Measurements from ENCODE around the gene CDC73. TPM values are rescaled to one million over a fixed set of nuclear protein-coding genes. Genes with fewer than 3 reads are reported as not detected.

Gene CDC73
- total and polyA plus RNA-seq, 2 donors (not counting 3 experiments of a cell fraction or from before 2014, with no cell fraction given), result 9.9 to 55.8 TPM

DNA sequence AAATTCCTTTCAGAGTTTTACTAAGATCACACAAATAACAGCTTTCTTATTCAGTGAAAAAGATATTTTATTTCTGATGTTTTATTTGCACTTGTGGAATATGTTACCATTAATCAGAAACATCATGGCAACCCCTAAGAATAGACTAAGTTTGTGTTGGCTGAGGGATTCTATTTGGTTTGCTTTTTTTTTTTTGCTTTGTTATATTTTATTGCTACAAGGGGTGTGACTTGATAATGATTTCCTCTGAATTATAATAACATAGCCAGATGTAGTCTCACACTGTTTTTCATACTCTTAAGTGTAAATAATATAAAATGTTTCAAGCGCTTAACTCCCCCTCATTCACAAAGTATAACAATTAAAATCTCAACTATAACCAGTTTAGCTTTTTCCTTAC lies 36.6 kb upstream of the CDC73 start:
- H3K27me3 ChIP-seq (ENCODE audit: control insufficient read depth in 2 of 2, insufficient read depth in 2 of 2, low read length in 2 of 2), result no peaks in the 10 kb centered on the region

DNA sequence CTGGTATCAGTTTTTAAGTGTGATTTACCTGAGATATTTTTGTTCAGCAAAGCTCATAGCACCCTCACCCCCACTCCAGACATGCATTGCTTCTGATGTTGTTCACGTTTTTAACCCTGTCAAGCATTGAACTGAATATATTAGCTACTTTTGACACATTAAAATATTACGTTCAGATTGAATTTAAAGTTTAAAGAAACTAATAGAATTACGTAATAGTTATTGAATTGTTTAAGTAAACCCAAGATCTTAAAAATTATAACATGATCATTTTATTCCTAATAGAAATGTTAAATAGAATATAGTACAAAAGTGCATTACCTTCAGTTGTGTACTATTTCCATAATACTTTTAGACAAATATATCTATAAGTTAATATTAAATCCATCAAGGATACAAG lies 35.5 kb upstream of the CDC73 start:
- intact Hi-C loops (cut with micrococcal nuclease) (no loop called here), dilution Hi-C loops (cut with MboI; ENCODE audit: extremely low pct_ligation_motif_present, low sequenced_read_pairs) (no loop called here)
- no peak overlapping the region for H3K4me2 ChIP-seq (ENCODE audit: insufficient read depth, low read length)
- ChIA-PET POLR2A (no interaction called here), CTCF (interaction anchor here (1.3 kb wide), 1 partner anchor 20 kb away, joined by 3 read pairs; no protein-coding TSS in a partner anchor)
- BruUV-seq (replicated peaks), result no TSS peak
- TF ChIP-seq POLR2AphosphoS5 (IDR thresholded peaks at IDR 0.05; ENCODE audit: insufficient read depth, low read depth, low read length), result no peak
- TF ChIP-seq, protein P1, sequence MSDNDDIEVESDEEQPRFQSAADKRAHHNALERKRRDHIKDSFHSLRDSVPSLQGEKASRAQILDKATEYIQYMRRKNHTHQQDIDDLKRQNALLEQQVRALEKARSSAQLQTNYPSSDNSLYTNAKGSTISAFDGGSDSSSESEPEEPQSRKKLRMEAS (IDR thresholded peaks at IDR 0.05; ENCODE audit: insufficient read depth, insufficient read length), result no peak
- no peak for TF ChIP-seq POLR2A (IDR thresholded peaks at IDR 0.05; ENCODE audit: low read depth, low read length)
- TF ChIP-seq JUN (IDR thresholded peaks at IDR 0.05; ENCODE audit: borderline replicate concordance, insufficient read depth, insufficient read length, low read depth), result no peak
- TF ChIP-seq, protein P2, sequence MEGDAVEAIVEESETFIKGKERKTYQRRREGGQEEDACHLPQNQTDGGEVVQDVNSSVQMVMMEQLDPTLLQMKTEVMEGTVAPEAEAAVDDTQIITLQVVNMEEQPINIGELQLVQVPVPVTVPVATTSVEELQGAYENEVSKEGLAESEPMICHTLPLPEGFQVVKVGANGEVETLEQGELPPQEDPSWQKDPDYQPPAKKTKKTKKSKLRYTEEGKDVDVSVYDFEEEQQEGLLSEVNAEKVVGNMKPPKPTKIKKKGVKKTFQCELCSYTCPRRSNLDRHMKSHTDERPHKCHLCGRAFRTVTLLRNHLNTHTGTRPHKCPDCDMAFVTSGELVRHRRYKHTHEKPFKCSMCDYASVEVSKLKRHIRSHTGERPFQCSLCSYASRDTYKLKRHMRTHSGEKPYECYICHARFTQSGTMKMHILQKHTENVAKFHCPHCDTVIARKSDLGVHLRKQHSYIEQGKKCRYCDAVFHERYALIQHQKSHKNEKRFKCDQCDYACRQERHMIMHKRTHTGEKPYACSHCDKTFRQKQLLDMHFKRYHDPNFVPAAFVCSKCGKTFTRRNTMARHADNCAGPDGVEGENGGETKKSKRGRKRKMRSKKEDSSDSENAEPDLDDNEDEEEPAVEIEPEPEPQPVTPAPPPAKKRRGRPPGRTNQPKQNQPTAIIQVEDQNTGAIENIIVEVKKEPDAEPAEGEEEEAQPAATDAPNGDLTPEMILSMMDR (IDR thresholded peaks at IDR 0.05; ENCODE audit: extremely low read depth in 1 of 2, insufficient read depth in 1 of 2, low read depth in 1 of 2, low read length in 2 of 2), result no peak
- no peak for TF ChIP-seq MYC (IDR thresholded peaks at IDR 0.05; ENCODE audit: low read depth, low read length)
- no peak for TF ChIP-seq EZH2 (IDR thresholded peaks at IDR 0.05; ENCODE audit: borderline replicate concordance, low read depth, low read length, severe bottlenecking)
- TF ChIP-seq FOS (IDR thresholded peaks at IDR 0.05; ENCODE audit: borderline replicate concordance, insufficient read depth, low read length), result no peak
- TF ChIP-seq GATA2 (IDR thresholded peaks at IDR 0.05; ENCODE audit: insufficient read depth, insufficient read length, low read depth, low read length), result no peak
- H3K9me1 ChIP-seq (replicated peaks; ENCODE audit: control insufficient read depth, extremely low read depth, insufficient read depth, low read length), result no peaks in the 10 kb centered on the region
- H3K36me3 ChIP-seq (ENCODE audit: control insufficient read depth in 2 of 2, extremely low read depth in 1 of 2, insufficient read depth in 2 of 2, low read length in 2 of 2), result peaks cover 9 to 10% of the 10 kb centered on the region in 2 experiments
- no peaks in the 10 kb centered on the region for H3K4me1 ChIP-seq (ENCODE audit: control insufficient read depth, extremely low read depth, insufficient read depth, low read length)
- no peaks in the 10 kb centered on the region for H3K79me2 ChIP-seq (ENCODE audit: control insufficient read depth, insufficient read depth, low read length)
- H4K20me1 ChIP-seq (replicated peaks; ENCODE audit: control insufficient read depth, extremely low read depth, insufficient read depth, low read length), result no peaks in the 10 kb centered on the region
- no peak overlapping the region for H3K4me3 ChIP-seq (replicated peaks in 1 of 3; ENCODE audit: insufficient read depth in 1 of 3, low read depth in 1 of 3, low read length in 3 of 3)
- H3K27me3 ChIP-seq (ENCODE audit: control insufficient read depth in 2 of 2, insufficient read depth in 2 of 2, low read length in 2 of 2), result no peaks in the 10 kb centered on the region
- no peak overlapping the region for H2AFZ ChIP-seq (ENCODE audit: low read depth, low read length)
- no peaks in the 10 kb centered on the region for H3K9me3 ChIP-seq (replicated peaks; ENCODE audit: control insufficient read depth, insufficient read depth, low read length)
- H3K27ac ChIP-seq (ENCODE audit: insufficient read depth, low read depth, low read length), result no peak overlapping the region
- DNase-seq (ENCODE audit: low read depth, low spot score) (no peak), FAIRE-seq (no peak)
- no peak overlapping the region for H3K9ac ChIP-seq (replicated peaks; ENCODE audit: extremely low read depth, insufficient read depth, low read length)

More for the DNA sequence above, 36.6 kb upstream of the CDC73 start:
- Histone ChIP-seq H3K4me3 (replicated peaks in 1 of 3; ENCODE audit: insufficient read depth in 1 of 3, low read depth in 1 of 3, low read length in 3 of 3) (no peak overlapping the region), H4K20me1 (replicated peaks; ENCODE audit: control insufficient read depth, extremely low read depth, insufficient read depth, low read length) (no peaks in the 10 kb centered on the region), H3K4me2 (ENCODE audit: insufficient read depth, low read length) (no peak overlapping the region), H3K9me1 (replicated peaks; ENCODE audit: control insufficient read depth, extremely low read depth, insufficient read depth, low read length) (no peaks in the 10 kb centered on the region), H3K9me3 (replicated peaks; ENCODE audit: control insufficient read depth, insufficient read depth, low read length) (no peaks in the 10 kb centered on the region), H3K36me3 (ENCODE audit: control insufficient read depth in 2 of 2, extremely low read depth in 1 of 2, insufficient read depth in 2 of 2, low read length in 2 of 2) (peaks cover 9 to 10% of the 10 kb centered on the region in 2 experiments), H3K9ac (replicated peaks; ENCODE audit: extremely low read depth, insufficient read depth, low read length) (no peak overlapping the region), H2AFZ (ENCODE audit: low read depth, low read length) (no peak overlapping the region), H3K4me1 (ENCODE audit: control insufficient read depth, extremely low read depth, insufficient read depth, low read length) (no peaks in the 10 kb centered on the region), H3K27ac (ENCODE audit: insufficient read depth, low read depth, low read length) (no peak overlapping the region), H3K79me2 (ENCODE audit: control insufficient read depth, insufficient read depth, low read length) (no peaks in the 10 kb centered on the region)
- POLR2A ChIA-PET, result no interaction called here
- TF ChIP-seq, protein P2 (IDR thresholded peaks at IDR 0.05; ENCODE audit: extremely low read depth in 1 of 2, insufficient read depth in 1 of 2, low read depth in 1 of 2, low read length in 2 of 2), result no peak
- no peak for TF ChIP-seq FOS (IDR thresholded peaks at IDR 0.05; ENCODE audit: borderline replicate concordance, insufficient read depth, low read length)
- TF ChIP-seq, protein P1 (IDR thresholded peaks at IDR 0.05; ENCODE audit: insufficient read depth, insufficient read length), result no peak
- CTCF ChIA-PET, result interaction anchor here (1.1 to 1.3 kb wide), 2 partner anchors 19 to 20 kb away, joined by 3 read pairs; partner anchors contain the start of gene GLRX2
- intact Hi-C loops (cut with micrococcal nuclease) (no loop called here), dilution Hi-C loops (cut with MboI; ENCODE audit: extremely low pct_ligation_motif_present, low sequenced_read_pairs) (no loop called here)
- FAIRE-seq (no peak), DNase-seq (ENCODE audit: low read depth, low spot score) (peak; percentile 58)
- BruUV-seq (replicated peaks), result no TSS peak
